AG10803 (cell line): ENCODE measurements around the gene ANKRD12.

ENCODE experiments used
- DNase-seq: peaks from one replicate; pipeline ENCODE4 v3.0.0; 2010; ENCODE audit warnings: low read depth
- H3K4me3 ChIP-seq: 2 replicates; pipeline ENCODE4 v1.5.1; 2011; ENCODE audit warnings: mild to moderate bottlenecking, low read length, control low read depth
- CTCF ChIP-seq: conservative IDR thresholded peaks from 2 replicates; pipeline ENCODE4 v1.5.1; 2011; ENCODE audit warnings: mild to moderate bottlenecking, low read length, control low read depth, inconsistent platforms

ANKRD12 gene

GRCh38 chr18:9120796-9121195 is 15.8 kb upstream of the ANKRD12 start:
- H3K4me3 ChIP-seq: no peak overlapping the region
- no peak for DNase-seq
- TF ChIP-seq CTCF: no peak

- TF ChIP-seq CTCF: no peak
- no peak for DNase-seq
- no peak overlapping the region for H3K4me3 ChIP-seq
These were observed 13.1 kb upstream of the ANKRD12 start for GRCh38 chr18:9123520-9123919.

- no peak for TF ChIP-seq CTCF
- DNase-seq: no peak
- H3K4me3 ChIP-seq: no peak overlapping the region
These were observed 11.8 kb upstream of the ANKRD12 start for GRCh38 chr18:9124824-9125223.

DNA sequence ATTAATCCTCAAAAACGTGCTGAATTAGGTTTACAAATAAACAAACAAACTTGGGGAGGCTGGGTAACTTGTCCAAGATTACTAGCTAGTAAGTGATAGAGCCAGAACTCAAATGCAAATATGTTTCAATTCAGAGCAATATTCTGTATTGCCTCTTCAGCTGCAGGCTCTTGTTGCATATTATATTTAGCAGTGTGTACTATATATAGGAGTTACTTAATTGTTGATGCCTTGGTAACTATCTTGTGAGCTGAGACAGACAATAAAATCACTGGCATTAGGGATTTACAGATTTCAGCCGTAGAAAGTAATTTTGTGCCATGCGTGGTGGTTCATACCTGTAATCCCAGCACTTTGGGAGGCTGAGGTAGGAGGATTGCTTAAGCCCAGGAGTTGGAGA is 10.2 kb upstream of the ANKRD12 start:
- TF ChIP-seq CTCF: no peak
- no peak for DNase-seq
- no peak overlapping the region for H3K4me3 ChIP-seq

GRCh38 chr18:9130195-9130594 is 6.4 kb upstream of the ANKRD12 start:
- no peak overlapping the region for H3K4me3 ChIP-seq
- DNase-seq: no peak
- no peak for TF ChIP-seq CTCF

DNA sequence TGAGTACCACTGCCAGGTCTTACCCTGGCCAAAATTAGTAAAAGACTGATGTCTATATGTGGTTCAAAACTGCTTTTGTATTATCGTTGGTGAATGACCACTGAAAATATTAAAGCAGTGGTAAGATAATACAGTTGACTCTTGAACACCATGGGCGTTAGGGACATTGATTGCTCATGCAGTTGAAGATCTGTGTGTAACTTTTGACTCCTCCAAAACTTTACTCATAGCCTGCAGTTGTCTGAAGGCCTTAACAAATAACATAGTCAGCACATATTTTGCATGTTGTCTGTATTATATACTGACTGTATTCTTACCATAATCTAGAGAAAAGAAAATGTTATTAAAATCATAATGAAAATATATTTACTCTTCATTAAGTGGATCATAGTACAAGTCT is 5.8 kb upstream of the ANKRD12 start:
- TF ChIP-seq CTCF: no peak
- H3K4me3 ChIP-seq: no peak overlapping the region
- DNase-seq: no peak

DNA sequence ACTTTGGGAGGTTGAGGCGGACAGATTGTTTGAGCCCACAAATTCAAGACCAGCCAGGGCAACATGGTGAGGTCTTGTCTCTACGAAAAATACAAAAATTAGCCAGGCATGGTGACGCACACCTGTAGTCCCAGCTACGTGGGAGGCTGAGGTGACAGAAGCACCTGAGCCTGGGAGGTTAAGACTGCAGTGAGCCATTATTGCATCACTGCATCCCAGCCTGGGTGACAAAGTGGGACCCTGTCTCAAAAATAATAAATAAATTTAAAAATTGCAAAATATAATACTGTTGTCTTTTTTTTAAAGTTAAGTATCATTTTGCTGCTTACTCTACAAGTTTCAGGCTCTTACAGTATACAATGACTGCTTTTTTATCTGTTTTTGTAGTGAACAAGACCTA is 4.0 kb upstream of the ANKRD12 start:
- DNase-seq: no peak
- no peak overlapping the region for H3K4me3 ChIP-seq
- TF ChIP-seq CTCF: no peak
